Measurements from ENCODE around the gene TMEM41A.

TMEM41A gene

GRCh38 chr3:185498503-185499396 is at the start of gene TMEM41A:
Gene TMEM41A (minus strand): TSS chr3:185499035. CDS start chr3:185498961, 74 bp downstream.
- peak; percentile 95 for DNase-seq

- DNase-seq: peak; percentile 27
Measured at GRCh38 chr3:185540695-185541094, 41.9 kb upstream of the TMEM41A start.

GRCh38 chr3:185539934-185540333 is 41.1 kb upstream of the TMEM41A start:
- no peak for DNase-seq

GRCh38 chr3:185537369-185537970 is 38.6 kb upstream of the TMEM41A start:
- peak; percentile 24 for DNase-seq

GRCh38 chr3:185534511-185534910 is 35.7 kb upstream of the TMEM41A start:
- DNase-seq: no peak

GRCh38 chr3:185532901-185533300 is 34.1 kb upstream of the TMEM41A start:
- no peak for DNase-seq

- DNase-seq: no peak
Measured at GRCh38 chr3:185530856-185531255, 32.0 kb upstream of the TMEM41A start.

- no peak for DNase-seq
Measured at GRCh38 chr3:185528532-185528931, 29.7 kb upstream of the TMEM41A start.

GRCh38 chr3:185527364-185527763 is 28.5 kb upstream of the TMEM41A start:
- no peak for DNase-seq

GRCh38 chr3:185526349-185526951 is 27.6 kb upstream of the TMEM41A start:
- no peak for DNase-seq

- no peak for DNase-seq
Measured at GRCh38 chr3:185521349-185522138, 22.7 kb upstream of the TMEM41A start.

- DNase-seq: no peak
Measured at GRCh38 chr3:185519021-185519420, 20.2 kb upstream of the TMEM41A start.

GRCh38 chr3:185517387-185518130 is 18.7 kb upstream of the TMEM41A start:
- DNase-seq: no peak

GRCh38 chr3:185511711-185512110 is 12.9 kb upstream of the TMEM41A start:
- no peak for DNase-seq

- DNase-seq: no peak
Measured at GRCh38 chr3:185508335-185508991, 9.6 kb upstream of the TMEM41A start.

GRCh38 chr3:185507883-185508282 is 9.0 kb upstream of the TMEM41A start:
- DNase-seq: no peak

GRCh38 chr3:185504636-185505035 is 5.8 kb upstream of the TMEM41A start:
- no peak for DNase-seq

- no peak for DNase-seq
Measured at GRCh38 chr3:185503521-185503920, 4.7 kb upstream of the TMEM41A start.

GRCh38 chr3:185502987-185503386 is 4.2 kb upstream of the TMEM41A start:
- no peak for DNase-seq

GRCh38 chr3:185490241-185490640 is 8.6 kb downstream of the TMEM41A start:
- no peak for DNase-seq

GRCh38 chr3:185489462-185489861 is 9.4 kb downstream of the TMEM41A start:
- no peak for DNase-seq

- DNase-seq: no peak
Measured at GRCh38 chr3:185488465-185488864, 10.4 kb downstream of the TMEM41A start.
